ENCODE data around the gene TRIM13. TPM values are rescaled to one million over a fixed set of nuclear protein-coding genes. Genes with fewer than 3 reads are reported as not detected.

TRIM13 gene
- total RNA-seq, 1 donor from 2014 or later, result 54.4 TPM

DNA sequence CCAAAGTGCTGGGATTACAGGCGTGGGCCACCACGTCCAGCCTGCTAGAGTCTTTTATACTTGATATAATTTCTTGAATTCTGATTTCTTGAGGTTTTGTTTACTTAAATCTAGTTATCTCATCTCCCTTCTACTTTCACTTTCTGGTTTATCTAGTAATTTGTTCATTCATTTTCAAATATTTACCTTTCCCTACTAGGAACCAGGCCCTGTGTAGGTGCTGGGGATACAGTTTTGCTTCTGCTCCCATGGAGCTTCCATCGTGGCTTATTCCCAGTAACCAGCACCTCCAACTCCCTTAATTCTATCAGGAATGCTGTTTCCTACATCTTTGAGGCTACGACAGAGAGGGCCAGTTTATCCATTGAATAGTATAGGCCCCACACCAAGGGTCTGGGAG lies 24.1 kb upstream of the TRIM13 start:
- intact Hi-C loops (cut with micrococcal nuclease), result loop anchor here (10.0 kb wide), 1 partner anchor 1312 kb away; no protein-coding TSS in a partner anchor
- Mint-ChIP-seq H3K27ac (no peak overlapping the region), H3K27me3 (no peaks in the 10 kb centered on the region), H3K36me3 (ENCODE audit: low read depth) (peaks cover 3% of the 10 kb centered on the region), H3K4me1 (peaks cover 2% of the 10 kb centered on the region), H3K4me3 (no peak overlapping the region), H3K9me3 (no peaks in the 10 kb centered on the region)
- DNase-seq (no peak), ATAC-seq (ENCODE audit: low read depth) (no peak)
- ChIA-PET POLR2A (interaction anchor here (0.7 kb wide), 1 partner anchor 828 kb away, joined by 3 read pairs; no protein-coding TSS in a partner anchor), CTCF (interaction anchor here (0.8 kb wide), 1 partner anchor 109 kb away, joined by 3 read pairs; no protein-coding TSS in a partner anchor)
- TF ChIP-seq, protein P1, sequence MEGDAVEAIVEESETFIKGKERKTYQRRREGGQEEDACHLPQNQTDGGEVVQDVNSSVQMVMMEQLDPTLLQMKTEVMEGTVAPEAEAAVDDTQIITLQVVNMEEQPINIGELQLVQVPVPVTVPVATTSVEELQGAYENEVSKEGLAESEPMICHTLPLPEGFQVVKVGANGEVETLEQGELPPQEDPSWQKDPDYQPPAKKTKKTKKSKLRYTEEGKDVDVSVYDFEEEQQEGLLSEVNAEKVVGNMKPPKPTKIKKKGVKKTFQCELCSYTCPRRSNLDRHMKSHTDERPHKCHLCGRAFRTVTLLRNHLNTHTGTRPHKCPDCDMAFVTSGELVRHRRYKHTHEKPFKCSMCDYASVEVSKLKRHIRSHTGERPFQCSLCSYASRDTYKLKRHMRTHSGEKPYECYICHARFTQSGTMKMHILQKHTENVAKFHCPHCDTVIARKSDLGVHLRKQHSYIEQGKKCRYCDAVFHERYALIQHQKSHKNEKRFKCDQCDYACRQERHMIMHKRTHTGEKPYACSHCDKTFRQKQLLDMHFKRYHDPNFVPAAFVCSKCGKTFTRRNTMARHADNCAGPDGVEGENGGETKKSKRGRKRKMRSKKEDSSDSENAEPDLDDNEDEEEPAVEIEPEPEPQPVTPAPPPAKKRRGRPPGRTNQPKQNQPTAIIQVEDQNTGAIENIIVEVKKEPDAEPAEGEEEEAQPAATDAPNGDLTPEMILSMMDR (IDR thresholded peaks at IDR 0.05), result no peak

- Mint-ChIP-seq H3K27ac (no peak overlapping the region), H3K27me3 (no peaks in the 10 kb centered on the region), H3K4me3 (no peak overlapping the region), H3K9me3 (no peaks in the 10 kb centered on the region), H3K4me1 (peaks cover 2% of the 10 kb centered on the region), H3K36me3 (ENCODE audit: low read depth) (no peaks in the 10 kb centered on the region)
- DNase-seq (no peak), ATAC-seq (ENCODE audit: low read depth) (no peak)
- intact Hi-C loops (cut with micrococcal nuclease), result loop anchor here (1.0 to 10.0 kb wide), 10 partner anchors 21 to 1309 kb away; partner anchors contain the start of gene TRIM13
- TF ChIP-seq, protein P1 (IDR thresholded peaks at IDR 0.05), result no peak
- ChIA-PET POLR2A (interaction anchor here (1.4 to 2.4 kb wide), 5 partner anchors 21 to 936 kb away, joined by 5 to 18 read pairs (median 15); partner anchors contain the start of gene TRIM13), CTCF (interaction anchor here (0.7 to 5.8 kb wide), 26 partner anchors 22 to 1310 kb away, joined by 3 to 82 read pairs (median 4); partner anchors contain the start of genes SPRYD7 and TRIM13)
Observed at GRCh38 chr13:49975826-49976225, 21.0 kb upstream of the TRIM13 start.

DNA sequence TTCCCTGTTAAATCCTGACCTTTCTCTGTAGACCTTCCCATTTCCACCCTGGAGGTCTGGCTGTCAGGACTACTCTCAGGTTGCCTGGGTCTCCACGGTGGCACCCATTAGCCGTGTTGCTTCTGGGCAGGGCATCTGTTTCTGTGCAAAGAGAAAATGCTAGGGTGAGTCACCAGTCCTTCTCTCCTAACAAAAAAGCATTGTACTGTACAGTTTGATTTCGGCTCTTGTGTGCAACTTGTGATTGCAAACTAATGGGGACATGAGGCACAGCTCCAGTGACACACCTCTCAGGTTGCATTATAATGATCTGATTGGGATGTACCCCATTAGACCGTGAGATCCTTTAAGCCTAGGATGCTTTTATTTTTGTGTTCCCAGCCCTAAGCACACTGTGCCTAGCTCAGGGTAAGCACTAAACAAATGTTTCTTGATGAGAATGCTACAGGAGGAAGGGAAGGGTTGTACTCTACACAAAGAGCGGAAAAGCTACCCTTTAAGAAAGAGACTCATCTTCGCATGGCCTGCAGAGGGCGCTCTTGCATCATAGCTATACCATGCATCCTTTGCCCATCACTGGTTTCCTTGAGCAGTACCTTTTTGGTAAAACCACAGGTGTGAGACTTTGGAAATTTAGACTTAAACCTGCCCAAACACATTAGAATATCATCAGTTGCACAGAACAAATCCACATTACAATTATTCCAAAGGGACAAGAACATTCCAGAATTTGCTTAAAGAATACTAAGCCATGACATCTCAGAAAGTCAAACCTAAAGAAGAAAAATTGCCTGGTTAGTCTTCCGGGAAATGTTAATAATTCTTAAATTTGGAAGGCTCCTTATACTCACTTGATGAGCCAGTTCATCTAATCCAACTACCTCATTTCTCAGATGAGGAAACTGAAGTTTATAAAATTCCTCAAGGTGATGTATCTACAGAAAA lies 20.3 kb upstream of the TRIM13 start:
- no peaks in the 10 kb centered on the region for H3K9me3 Mint-ChIP-seq
- H3K4me3 Mint-ChIP-seq, result no peak overlapping the region
- POLR2A ChIA-PET, result interaction anchor here (0.6 to 2.4 kb wide), 8 partner anchors 20 to 935 kb away, joined by 3 to 18 read pairs (median 10); partner anchors contain the start of gene TRIM13
- H3K27me3 Mint-ChIP-seq, result no peaks in the 10 kb centered on the region
- TF ChIP-seq, protein P1 (IDR thresholded peaks at IDR 0.05), result no peak
- no peaks in the 10 kb centered on the region for H3K36me3 Mint-ChIP-seq (ENCODE audit: low read depth)
- CTCF ChIA-PET, result interaction anchor here (0.6 to 5.8 kb wide), 41 partner anchors 11 to 1310 kb away, joined by 3 to 82 read pairs (median 4); partner anchors contain the start of genes RNASEH2B, SPRYD7 and TRIM13
- ATAC-seq (ENCODE audit: low read depth), result peak; percentile 86
- peak; percentile 57 for DNase-seq
- intact Hi-C loops (cut with micrococcal nuclease), result loop anchor here (1.0 to 10.0 kb wide), 10 partner anchors 21 to 1308 kb away; partner anchors contain the start of gene TRIM13
- peaks cover 2% of the 10 kb centered on the region for H3K4me1 Mint-ChIP-seq
- no peak overlapping the region for H3K27ac Mint-ChIP-seq

DNA sequence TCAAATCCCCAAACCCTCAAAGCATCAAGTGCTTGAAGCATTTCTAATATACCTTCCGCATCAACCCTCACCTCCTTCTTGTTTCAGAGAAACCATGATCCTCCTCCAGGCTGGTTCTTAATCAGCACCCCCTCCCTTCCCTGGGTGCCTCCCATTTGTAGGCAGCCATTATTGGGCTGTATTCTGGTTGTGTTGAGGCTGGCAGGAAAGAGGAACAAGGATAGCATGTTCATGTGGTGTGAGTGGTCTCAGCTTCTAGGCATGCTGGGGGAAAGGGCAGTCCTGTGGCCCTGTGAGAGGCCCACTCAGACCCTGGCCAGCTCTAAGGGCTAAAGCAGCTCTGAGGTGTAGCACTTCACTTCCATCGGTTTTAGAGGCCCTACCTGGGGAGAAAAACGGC lies 18.9 kb upstream of the TRIM13 start:
- POLR2A ChIA-PET, result interaction anchor here (0.5 to 2.4 kb wide), 3 partner anchors 147 to 936 kb away, joined by 6 to 18 read pairs (median 16); no protein-coding TSS in a partner anchor
- intact Hi-C loops (cut with micrococcal nuclease), result loop anchor here (5.0 to 10.0 kb wide), 3 partner anchors 144 to 1307 kb away; no protein-coding TSS in a partner anchor
- ATAC-seq (ENCODE audit: low read depth) (no peak), DNase-seq (no peak)
- TF ChIP-seq, protein P1 (IDR thresholded peaks at IDR 0.05), result no peak
- CTCF ChIA-PET, result interaction anchor here (0.6 to 5.8 kb wide), 11 partner anchors 15 to 1092 kb away, joined by 3 to 82 read pairs (median 11); partner anchors contain the start of genes SPRYD7 and TRIM13
- peak overlapping the region; percentile 18 for H3K27ac Mint-ChIP-seq
- no peak overlapping the region for H3K4me3 Mint-ChIP-seq
- no peaks in the 10 kb centered on the region for H3K9me3 Mint-ChIP-seq
- peaks cover 2% of the 10 kb centered on the region for H3K4me1 Mint-ChIP-seq
- H3K36me3 Mint-ChIP-seq (ENCODE audit: low read depth), result no peaks in the 10 kb centered on the region
- no peaks in the 10 kb centered on the region for H3K27me3 Mint-ChIP-seq
